Neural progenitor cell (in vitro differentiated cells): ENCODE data around the gene NPVF. TPM values are rescaled to one million over a fixed set of nuclear protein-coding genes. Genes with fewer than 3 reads are reported as not detected.
A peak's percentile ranks its signal among the peaks of the same experiment; 100 is the strongest.

Source experiments
- DNase-seq: peaks from one replicate; pipeline ENCODE4 v3.0.0-alpha.2; 2016; ENCODE audit warnings: low spot score
- H2AFZ ChIP-seq: fragments of 200-600 bp; sonication (generic); replicated peaks from 2 replicates; pipeline ENCODE4 v1.6.1; 2016; ENCODE audit warnings: antibody characterized with exemption
- H3F3A ChIP-seq: fragments of 200-600 bp; sonication (generic); 2 replicates; pipeline ENCODE4 v1.6.1; 2016; ENCODE audit warnings: antibody characterized with exemption, low read depth
- H3K27ac ChIP-seq: fragments of 200-600 bp; sonication (generic); 2 replicates; pipeline ENCODE4 v1.5.1; 2016; ENCODE audit warnings: mild to moderate bottlenecking
- H3K27me3 ChIP-seq: fragments of 200-600 bp; sonication (generic); 2 replicates; pipeline ENCODE4 v1.6.1; 2016; ENCODE audit warnings: mild to moderate bottlenecking, moderate library complexity
- H3K36me3 ChIP-seq: fragments of 200-600 bp; sonication (generic); 2 replicates; pipeline ENCODE4 v1.5.1; 2016
- H3K4me1 ChIP-seq: fragments of 200-600 bp; sonication (generic); 2 replicates; pipeline ENCODE4 v1.6.1; 2016; ENCODE audit warnings: mixed run types
- H3K4me2 ChIP-seq: fragments of 200-600 bp; sonication (generic); 2 replicates; pipeline ENCODE4 v1.6.1; 2016
- H3K4me3 ChIP-seq: fragments of 200-600 bp; sonication (generic); 2 replicates; pipeline ENCODE4 v1.5.1; 2016
- H3K79me2 ChIP-seq: fragments of 200-600 bp; sonication (generic); 2 replicates; pipeline ENCODE4 v1.6.1; 2016; ENCODE audit warnings: low read depth
- H3K9ac ChIP-seq: fragments of 200-600 bp; sonication (generic); 2 replicates; pipeline ENCODE4 v1.6.1; 2016
- H3K9me3 ChIP-seq: fragments of 200-600 bp; sonication (generic); 2 replicates; pipeline ENCODE4 v1.5.1; 2016; ENCODE audit warnings: low read depth
- H4K20me1 ChIP-seq: fragments of 200-600 bp; sonication (generic); 2 replicates; pipeline ENCODE4 v1.6.1; 2016; ENCODE audit warnings: low read depth
- H3K27ac Mint-ChIP-seq: 3 replicates; pipeline ENCODE4 v1.8.0; 2021; ENCODE audit warnings: mixed read lengths
- H3K27me3 Mint-ChIP-seq: 2 replicates; pipeline ENCODE4 v1.8.0; 2022; ENCODE audit warnings: low read depth, mild to moderate bottlenecking, inconsistent platforms, moderate library complexity, mixed read lengths; ENCODE audit not compliant: insufficient read depth
- H3K36me3 Mint-ChIP-seq: 3 replicates; pipeline ENCODE4 v1.8.0; 2021; ENCODE audit warnings: mixed read lengths
- H3K4me1 Mint-ChIP-seq: 3 replicates; pipeline ENCODE4 v1.8.0; 2021; ENCODE audit warnings: mixed read lengths
- H3K4me3 Mint-ChIP-seq: 3 replicates; pipeline ENCODE4 v1.8.0; 2021; ENCODE audit warnings: mild to moderate bottlenecking, moderate library complexity, mixed read lengths
- H3K9me3 Mint-ChIP-seq: 3 replicates; pipeline ENCODE4 v1.8.0; 2020; ENCODE audit warnings: mixed read lengths
- CTCF ChIP-seq: fragments of 200-600 bp; sonication (generic); IDR thresholded peaks from 2 replicates; pipeline ENCODE4 v1.5.1; 2017; ENCODE audit warnings: antibody characterized with exemption, mild to moderate bottlenecking
- EZH2 ChIP-seq: fragments of 200-600 bp; sonication (generic); IDR thresholded peaks from 2 replicates; pipeline ENCODE4 v1.6.1; 2017; ENCODE audit warnings: antibody characterized with exemption, mild to moderate bottlenecking, moderate library complexity
- EZH2phosphoT487 ChIP-seq: fragments of 200-600 bp; sonication (generic); IDR thresholded peaks from 2 replicates; pipeline ENCODE4 v1.6.1; 2017; ENCODE audit warnings: antibody characterized with exemption
- total RNA-seq: library from RNA; depleted of rRNA; stranded (reverse); fragments of >200 nt; gene quantifications from 2 replicates; pipeline ENCODE4 v1.2.3, GENCODE V29; 2015; ENCODE audit warnings: low replicate concordance

NPVF gene
- total RNA-seq, 1 donor from 2014 or later = not detected

- H3F3A ChIP-seq = no peaks in the 10 kb centered on the region
- H3K4me3 Mint-ChIP-seq = no peak overlapping the region
These were observed 25.4 kb upstream of the NPVF start for GRCh38 chr7:25253714-25254113.

GRCh38 chr7:25250386-25250785 lies 22.1 kb upstream of the NPVF start:
- no peak overlapping the region for H3K9ac ChIP-seq
- Mint-ChIP-seq H3K4me3 (no peak overlapping the region), H3K4me1 (peaks cover 5% of the 10 kb centered on the region), H3K27me3 (peaks cover 3% of the 10 kb centered on the region), H3K9me3 (peaks cover 15% of the 10 kb centered on the region), H3K36me3 (no peaks in the 10 kb centered on the region), H3K27ac (peak overlapping the region; percentile 32)
- TF ChIP-seq EZH2phosphoT487 (no peak), EZH2 (no peak), CTCF (no peak)
- H4K20me1 ChIP-seq = no peaks in the 10 kb centered on the region
- no peaks in the 10 kb centered on the region for H3K36me3 ChIP-seq
- no peak overlapping the region for H3K4me2 ChIP-seq
- H3K4me3 ChIP-seq = no peak overlapping the region
- no peaks in the 10 kb centered on the region for H3K9me3 ChIP-seq
- H3K4me1 ChIP-seq = peaks cover 5% of the 10 kb centered on the region
- H3F3A ChIP-seq = no peaks in the 10 kb centered on the region
- no peak overlapping the region for H2AFZ ChIP-seq
- H3K27ac ChIP-seq = no peak overlapping the region
- DNase-seq = no peak
- H3K79me2 ChIP-seq = no peaks in the 10 kb centered on the region
- no peaks in the 10 kb centered on the region for H3K27me3 ChIP-seq

More at GRCh38 chr7:25253714-25254113, 25.4 kb upstream of the NPVF start:
- TF ChIP-seq EZH2 = no peak
- no peak for TF ChIP-seq EZH2phosphoT487
- TF ChIP-seq CTCF = no peak
- no peaks in the 10 kb centered on the region for H3K9me3 ChIP-seq
- H4K20me1 ChIP-seq = no peaks in the 10 kb centered on the region
- no peak overlapping the region for H3K27ac Mint-ChIP-seq
- no peaks in the 10 kb centered on the region for H3K79me2 ChIP-seq
- peaks cover 7% of the 10 kb centered on the region for H3K9me3 Mint-ChIP-seq
- no peak overlapping the region for H3K4me3 ChIP-seq
- H3K9ac ChIP-seq = no peak overlapping the region
- no peak overlapping the region for H3K27ac ChIP-seq
- peaks cover 2% of the 10 kb centered on the region for H3K27me3 Mint-ChIP-seq
- DNase-seq = no peak
- no peak overlapping the region for H2AFZ ChIP-seq
- no peaks in the 10 kb centered on the region for H3K36me3 Mint-ChIP-seq
- H3K27me3 ChIP-seq = no peaks in the 10 kb centered on the region
- no peak overlapping the region for H3K4me2 ChIP-seq
- H3K4me1 Mint-ChIP-seq = peaks cover 13% of the 10 kb centered on the region
- no peaks in the 10 kb centered on the region for H3K36me3 ChIP-seq
- H3K4me1 ChIP-seq = peaks cover 16% of the 10 kb centered on the region

- H3K4me1 Mint-ChIP-seq = peaks cover 2% of the 10 kb centered on the region
- no peaks in the 10 kb centered on the region for H3K36me3 Mint-ChIP-seq
- H3K27me3 Mint-ChIP-seq = peaks cover 3% of the 10 kb centered on the region
- Histone ChIP-seq H3K27ac (no peak overlapping the region), H3K36me3 (no peaks in the 10 kb centered on the region), H3K9me3 (no peaks in the 10 kb centered on the region), H2AFZ (no peak overlapping the region), H3K4me2 (no peak overlapping the region), H4K20me1 (no peaks in the 10 kb centered on the region), H3K27me3 (no peaks in the 10 kb centered on the region), H3K4me3 (no peak overlapping the region), H3K79me2 (no peaks in the 10 kb centered on the region), H3K4me1 (peaks cover 6% of the 10 kb centered on the region), H3K9ac (no peak overlapping the region), H3F3A (peaks cover 4% of the 10 kb centered on the region)
- no peak overlapping the region for H3K4me3 Mint-ChIP-seq
- DNase-seq = no peak
- TF ChIP-seq EZH2phosphoT487 (no peak), CTCF (no peak), EZH2 (no peak)
- H3K27ac Mint-ChIP-seq = no peak overlapping the region
- peaks cover 15% of the 10 kb centered on the region for H3K9me3 Mint-ChIP-seq
These were observed 21.5 kb upstream of the NPVF start for GRCh38 chr7:25249772-25250171.

DNA sequence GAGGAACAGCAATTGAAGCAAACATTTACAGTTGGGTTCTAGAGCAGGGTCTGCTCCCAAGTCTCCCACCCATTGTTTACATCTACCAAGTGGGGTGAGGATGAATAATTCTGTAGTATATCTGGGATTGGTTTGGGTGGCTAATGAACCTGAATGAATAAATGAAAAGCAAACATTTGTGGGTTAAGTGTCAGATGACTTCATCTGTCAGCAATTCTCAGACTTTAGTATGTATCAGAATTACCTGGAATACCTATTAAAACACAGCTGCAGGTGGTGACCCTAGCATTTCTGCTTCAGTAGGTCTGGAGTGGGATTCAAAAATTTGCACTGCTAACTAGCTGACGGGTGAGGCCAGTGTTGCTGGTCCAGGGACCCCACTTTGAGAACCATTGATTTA lies 18.0 kb upstream of the NPVF start:
- Histone ChIP-seq H4K20me1 (no peaks in the 10 kb centered on the region), H3F3A (peaks cover 20% of the 10 kb centered on the region), H3K36me3 (no peaks in the 10 kb centered on the region), H3K27me3 (no peaks in the 10 kb centered on the region), H3K9me3 (no peaks in the 10 kb centered on the region), H3K4me2 (no peak overlapping the region), H3K9ac (no peak overlapping the region), H2AFZ (no peak overlapping the region), H3K27ac (no peak overlapping the region), H3K4me1 (peaks cover 33% of the 10 kb centered on the region), H3K4me3 (no peak overlapping the region), H3K79me2 (no peaks in the 10 kb centered on the region)
- no peak for TF ChIP-seq EZH2
- no peak for TF ChIP-seq EZH2phosphoT487
- no peak for TF ChIP-seq CTCF
- DNase-seq = no peak
- Mint-ChIP-seq H3K27me3 (peaks cover 3% of the 10 kb centered on the region), H3K36me3 (no peaks in the 10 kb centered on the region), H3K4me1 (peaks cover 12% of the 10 kb centered on the region), H3K27ac (no peak overlapping the region), H3K9me3 (peaks cover 15% of the 10 kb centered on the region), H3K4me3 (no peak overlapping the region)
